Stimulated activated CD4-positive, alpha-beta T cell treated with anti-CD3 and anti-CD28 coated beads, Interleukin-4, amount 100 ng/mL, for 48 hours (primary cell): ENCODE results near the gene HDAC4.

Source experiments
- DNase-seq, 2 donors: peaks; one replicate each; pipeline ENCODE4 v3.0.0-alpha.2; 2020; ENCODE audit warnings: low read depth in 2 of 2

Gene HDAC4

DNA sequence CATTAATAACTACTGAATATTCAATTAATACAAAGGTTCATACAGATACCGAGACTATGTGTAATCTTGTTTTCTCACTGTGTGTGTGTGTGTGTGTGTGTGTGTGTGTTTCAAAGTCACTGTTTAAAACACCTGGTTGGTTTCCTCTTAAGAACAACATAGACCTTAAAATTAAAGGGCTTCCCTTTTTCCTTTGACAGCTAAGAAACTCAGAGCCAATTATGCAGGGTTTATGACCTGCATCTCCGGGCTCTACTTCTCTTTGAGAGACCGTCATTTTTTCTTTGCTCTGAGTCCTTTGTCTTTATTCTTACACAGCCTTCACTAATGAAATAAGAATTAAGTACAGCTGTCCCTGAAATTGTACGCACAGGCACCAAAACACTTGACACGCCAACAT, 145.6 kb downstream of the HDAC4 start:
- no peak for DNase-seq

DNA sequence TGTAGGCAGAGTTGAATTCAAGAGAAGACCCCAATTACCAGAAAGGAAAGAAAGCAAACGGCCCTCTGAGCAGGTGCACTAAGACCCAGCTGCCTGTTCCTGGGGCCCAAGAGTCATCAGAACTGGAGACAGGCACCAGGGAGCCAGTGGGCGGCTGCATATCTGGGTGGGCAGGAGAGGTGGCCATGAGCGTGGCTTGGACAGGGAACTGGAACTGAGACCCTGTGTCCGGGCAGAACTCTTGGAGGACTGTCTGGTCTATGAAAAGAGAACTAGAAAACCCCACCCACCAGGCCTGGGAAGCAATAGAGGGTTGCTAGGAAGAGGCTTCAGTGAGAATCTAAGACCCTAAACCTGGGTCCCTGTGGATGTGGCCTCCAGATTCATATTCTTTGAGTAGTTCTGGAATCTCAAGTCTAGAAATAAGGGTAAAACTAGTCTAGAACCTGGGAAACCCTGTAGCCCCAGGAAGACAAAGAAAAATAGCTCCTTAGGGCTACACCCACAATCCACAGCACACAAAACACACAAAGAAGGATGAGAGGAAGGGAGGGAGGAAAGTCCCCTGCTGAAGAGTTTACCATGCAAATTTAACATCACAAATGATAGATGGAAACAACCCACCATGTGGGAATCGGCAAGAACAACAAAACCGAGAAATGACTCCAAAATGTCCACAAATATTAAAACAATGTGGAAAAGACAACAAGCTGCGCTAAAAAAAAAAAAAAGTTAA, 147.0 kb downstream of the HDAC4 start:
- DNase-seq: no peak

DNA sequence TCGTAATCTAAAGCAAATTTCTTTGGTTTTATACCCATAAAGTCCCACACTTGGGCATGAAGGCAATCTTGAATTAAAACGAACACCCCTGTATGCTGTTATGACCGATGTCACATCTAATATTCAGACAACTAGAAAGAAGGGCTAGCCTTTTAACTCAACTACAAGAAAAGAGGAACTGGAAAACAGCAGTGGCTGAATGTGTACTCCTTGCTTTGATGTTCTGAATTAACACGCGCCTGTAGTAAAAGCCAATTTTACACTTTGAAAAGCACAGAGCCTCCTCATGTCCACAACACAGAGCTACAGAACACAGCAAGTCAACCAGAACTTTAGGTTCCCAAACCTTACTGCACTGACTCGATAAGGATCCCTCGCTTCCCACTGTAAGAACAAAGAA, 147.6 kb downstream of the HDAC4 start:
- DNase-seq: no peak

DNA sequence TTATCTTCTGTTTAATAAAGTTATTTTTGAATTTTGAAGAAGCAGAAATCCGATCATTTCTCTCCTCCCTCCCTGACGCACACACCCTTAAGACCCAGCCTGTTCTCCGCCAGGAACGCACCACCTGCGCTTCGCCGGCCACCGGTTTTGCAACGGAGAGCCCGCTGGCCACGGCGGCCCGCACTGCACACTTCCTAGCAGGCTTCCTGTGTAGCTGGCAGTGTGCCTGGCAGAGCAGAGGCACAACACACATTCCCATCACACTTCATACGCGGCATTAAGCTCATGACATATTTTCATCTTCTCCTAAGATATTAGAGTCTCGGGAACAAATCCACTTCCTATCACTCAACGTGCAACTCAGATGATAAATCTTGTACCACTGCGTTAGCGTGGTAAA, 148.0 kb downstream of the HDAC4 start:
- DNase-seq: no peak

DNA sequence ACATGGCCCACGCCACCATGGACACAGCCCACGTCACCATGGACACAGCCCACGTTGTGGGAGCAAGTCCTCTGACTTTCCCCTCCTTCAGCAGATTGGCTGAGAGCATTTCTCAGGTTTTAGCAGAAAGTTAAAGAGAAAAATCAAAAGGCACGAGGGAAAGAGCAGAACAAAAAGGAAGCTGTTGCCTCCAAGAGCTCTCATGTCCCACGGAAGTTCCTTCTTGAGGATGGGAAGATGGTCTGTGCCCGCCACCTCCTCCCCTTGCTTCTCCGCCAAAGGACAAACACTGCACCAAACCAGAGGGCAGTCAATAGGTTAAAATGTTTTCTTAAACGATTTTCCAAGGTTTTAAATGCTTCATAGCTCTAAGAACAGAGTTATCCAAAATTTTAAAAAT, 148.4 kb downstream of the HDAC4 start:
- DNase-seq: no peak

DNA sequence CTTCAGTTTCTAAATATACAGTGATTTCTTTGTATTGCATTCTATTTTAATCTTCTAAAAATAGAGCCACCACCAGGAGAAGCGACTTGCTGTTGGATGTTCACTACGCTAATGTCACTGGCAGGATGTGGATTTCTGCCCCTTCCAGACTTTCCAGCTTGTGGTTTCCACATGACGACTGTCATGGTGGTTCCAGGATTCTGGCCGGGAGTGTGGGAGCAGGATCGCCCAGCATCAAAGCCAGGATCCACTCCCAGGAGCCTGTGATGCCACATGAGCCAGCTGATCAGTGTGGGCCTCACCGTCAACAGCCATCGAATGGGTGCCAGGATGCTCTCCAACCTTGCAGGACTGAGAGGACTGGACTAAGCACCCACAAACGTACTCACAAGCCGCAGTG, 148.8 kb downstream of the HDAC4 start:
- DNase-seq: no peak

DNA sequence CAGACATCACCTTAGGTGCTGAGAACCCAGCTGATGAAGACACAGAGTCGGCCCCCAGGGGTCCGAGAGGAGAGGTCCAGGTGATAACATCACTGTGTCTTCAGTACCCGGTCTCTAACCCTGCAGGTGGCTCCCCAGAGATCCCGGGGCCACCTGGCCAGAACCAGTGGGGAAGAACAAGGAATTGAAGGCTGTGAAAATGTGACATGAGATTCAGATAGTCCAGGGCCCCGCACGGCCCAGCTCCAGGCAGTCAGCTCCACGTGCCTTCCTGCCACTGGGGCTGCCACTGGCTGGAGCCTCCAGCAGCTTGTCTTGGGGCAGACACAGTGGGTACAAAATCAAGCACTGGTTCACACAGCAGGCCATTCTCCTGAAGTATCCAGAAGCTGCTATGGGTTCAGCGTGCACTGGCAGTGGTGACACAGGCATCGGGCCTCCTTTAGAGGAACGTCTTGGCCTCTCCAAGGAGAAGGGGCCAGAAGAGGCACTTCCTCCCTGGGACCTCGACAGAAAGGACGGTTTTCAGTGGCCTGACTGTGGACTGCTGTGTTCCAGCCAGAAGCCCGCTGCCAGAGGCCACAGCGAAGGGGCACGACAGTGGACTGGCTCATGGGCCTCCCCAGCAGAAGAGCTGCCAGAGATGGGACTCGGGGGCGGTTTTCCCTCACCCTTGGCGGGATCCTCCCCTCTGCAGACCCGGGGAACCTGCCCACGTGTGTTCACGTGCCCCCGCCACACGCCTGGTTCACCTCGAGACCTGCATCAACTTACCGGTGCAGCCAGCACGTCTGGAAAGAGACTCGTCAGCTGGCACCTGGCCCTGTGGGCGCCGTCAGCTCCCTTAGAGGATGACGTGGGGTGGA, 150.4 kb downstream of the HDAC4 start:
- DNase-seq: no peak

DNA sequence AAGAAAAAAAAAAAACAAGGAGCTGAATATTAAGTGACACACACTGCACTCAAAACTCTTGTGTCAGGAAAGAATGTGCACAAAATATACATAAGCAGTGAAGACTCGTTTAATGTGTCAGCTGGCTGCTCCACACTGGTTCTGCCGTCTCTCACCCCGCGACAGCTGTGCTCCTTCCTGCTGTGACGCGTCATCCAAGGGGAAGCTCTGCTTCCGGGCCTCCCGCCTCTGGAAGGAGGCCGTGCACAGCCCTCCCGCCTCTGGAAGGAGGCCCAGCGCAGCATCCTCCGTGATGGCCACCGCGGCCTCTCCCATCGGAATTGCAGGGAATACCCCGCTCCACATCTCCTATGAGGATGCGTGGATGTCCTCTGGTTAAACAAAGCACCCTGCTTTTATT, 151.0 kb downstream of the HDAC4 start:
- no peak for DNase-seq

DNA sequence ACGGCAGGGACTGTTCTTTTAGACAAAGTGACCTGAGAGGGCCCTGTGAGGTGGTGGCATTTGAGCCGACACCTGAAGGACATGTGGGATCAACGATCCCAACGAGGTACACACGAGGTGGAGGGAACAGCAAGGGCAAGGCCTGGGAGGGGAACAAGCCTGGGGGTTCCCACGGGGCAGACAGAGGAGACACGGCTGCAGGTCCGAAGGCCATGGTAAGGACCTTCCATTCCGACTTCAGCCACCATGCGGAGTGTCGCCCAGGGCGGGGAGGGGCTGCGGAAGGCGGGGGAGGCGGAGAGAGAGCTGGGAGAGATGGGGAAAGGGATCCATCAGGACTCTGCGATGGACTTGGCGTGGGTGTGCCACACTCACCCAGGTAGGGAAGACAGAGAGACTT, 151.8 kb downstream of the HDAC4 start:
- no peak for DNase-seq

DNA sequence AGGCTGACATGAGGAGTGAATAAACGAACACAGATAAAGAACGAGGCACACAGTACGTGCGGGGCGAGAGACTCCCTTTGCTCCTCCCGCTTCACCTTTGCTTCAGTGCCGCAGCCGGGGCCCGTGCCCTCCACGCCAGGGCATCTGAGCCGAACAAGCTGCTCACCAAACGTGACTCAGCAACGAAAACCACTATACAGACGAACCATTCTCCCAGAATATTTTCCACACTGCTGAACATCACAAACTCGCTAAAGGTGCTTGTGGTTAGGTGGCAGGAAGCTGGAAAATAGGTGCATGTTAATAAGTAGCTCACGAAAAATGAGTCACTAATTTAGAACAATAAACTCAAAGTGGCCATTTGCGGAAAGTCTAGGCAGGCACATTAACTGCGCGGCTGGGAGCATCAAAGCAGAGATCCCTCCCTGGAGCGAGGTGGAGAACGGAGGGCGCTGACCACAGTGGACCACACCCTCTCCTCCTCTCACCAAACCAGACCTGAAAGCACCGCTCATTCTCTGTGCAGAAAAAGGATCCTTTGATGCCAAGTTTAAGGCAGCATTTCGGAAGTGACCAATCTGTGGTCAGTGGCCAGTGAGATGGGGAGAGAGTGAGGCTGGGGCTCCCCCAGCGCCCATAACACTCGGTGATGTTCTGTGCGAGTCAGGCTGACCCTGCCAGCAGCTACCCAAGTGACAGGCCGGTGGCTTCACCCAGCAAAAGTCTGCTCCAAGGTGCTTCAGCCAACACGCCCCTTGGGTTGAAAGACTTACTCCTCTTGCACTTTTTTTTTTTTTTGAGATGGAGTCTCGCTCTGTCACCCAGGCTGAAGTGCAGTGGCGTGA, 153.2 kb downstream of the HDAC4 start:
- DNase-seq: no peak

DNA sequence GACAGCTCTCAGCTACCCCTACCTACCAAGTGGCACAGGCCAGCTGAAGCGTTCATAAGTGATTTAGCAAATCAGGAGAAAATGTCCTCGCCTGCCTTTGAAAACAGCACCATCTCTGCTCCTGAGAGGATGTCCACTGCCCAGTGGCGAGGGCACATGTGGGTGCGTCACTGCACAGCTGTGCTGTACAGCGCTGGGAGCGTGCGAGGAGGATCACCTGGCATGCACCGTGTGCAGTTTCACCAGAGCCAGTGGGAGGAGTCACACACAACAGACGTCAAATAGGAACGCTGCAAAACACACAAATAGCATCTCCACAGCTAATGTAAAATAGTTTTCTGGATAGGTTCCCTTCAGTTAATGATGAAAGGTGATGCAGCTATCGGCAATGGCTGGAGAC, 154.1 kb downstream of the HDAC4 start:
- no peak for DNase-seq

DNA sequence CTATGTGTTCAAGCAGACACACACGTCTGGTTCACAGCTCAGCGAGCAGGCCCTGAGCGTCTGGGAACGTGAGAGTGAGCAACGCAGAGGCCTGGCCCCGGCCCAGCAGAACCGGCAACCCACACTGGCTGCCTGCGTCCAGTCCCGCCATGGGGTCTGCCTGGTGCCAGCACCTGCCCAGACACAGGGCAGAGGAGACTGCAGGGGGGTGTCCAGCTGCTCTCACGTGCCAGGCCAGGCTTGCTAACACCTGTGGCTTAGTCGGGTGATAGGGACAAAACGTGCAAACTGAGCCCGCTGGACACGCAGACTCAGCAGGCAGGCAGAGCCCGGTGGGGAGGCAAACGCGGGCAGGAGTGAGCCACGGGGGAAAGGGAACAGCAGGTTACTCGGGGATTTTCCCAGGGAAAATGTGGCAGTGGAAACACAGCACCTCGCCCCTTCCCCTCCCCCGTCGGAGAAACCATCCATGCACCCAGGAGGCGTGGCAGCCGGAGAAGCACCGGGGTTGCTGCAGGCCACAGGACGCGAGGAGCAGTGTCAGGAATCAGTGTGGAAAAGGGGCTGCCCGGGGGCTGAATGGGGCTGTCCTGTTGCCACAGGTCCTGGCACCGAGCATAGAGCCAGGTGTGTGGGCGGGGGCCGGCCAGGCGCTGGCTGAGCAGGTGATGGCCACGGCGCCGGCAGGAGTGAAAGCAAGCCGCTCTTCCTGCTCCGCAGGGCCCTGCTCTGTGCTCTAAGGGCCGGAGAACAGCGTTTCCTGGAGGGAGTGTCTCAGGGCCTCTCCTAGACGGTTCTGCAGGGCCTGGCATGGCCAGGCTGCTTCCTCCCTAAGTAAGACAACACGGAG, 154.7 kb downstream of the HDAC4 start:
- DNase-seq: no peak

DNA sequence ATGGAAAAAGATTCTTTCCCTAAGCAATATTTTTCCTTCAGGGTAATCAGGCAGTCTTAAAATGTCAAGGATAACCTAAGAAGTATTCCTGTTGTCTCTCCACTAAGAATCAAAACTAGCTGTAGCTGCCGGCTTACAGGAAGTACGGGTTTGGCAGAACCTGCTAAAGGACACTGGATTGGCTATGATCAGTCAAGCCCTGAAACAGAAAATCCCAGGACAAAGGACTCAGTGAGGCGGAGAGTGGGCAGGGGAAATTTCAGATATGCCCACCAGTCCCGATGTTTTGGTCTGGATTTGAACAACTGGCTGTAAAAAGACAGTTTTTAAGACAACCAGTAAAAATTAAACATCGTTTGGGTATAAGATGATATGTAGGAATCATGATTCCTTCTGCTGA, 155.7 kb downstream of the HDAC4 start:
- no peak for DNase-seq

DNA sequence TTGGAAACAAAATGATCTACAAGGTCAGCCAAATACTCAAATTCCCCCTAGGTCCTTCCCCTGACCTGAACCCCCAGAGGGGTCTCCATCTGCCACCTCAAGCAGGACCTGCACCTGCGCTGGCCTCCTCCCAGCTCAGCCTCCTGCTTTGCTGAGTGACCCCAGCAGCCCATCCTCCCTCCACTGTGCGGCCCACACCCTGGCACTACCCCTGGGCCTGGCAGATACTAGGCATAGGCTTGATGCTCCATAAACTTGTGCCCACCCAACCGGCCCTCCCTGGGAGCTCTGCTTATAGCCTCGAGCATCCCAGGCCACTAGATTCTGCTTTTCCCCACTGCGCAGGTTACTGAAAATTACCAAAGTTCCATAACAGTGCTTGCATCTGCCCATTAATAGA, 156.2 kb downstream of the HDAC4 start:
- no peak for DNase-seq

DNA sequence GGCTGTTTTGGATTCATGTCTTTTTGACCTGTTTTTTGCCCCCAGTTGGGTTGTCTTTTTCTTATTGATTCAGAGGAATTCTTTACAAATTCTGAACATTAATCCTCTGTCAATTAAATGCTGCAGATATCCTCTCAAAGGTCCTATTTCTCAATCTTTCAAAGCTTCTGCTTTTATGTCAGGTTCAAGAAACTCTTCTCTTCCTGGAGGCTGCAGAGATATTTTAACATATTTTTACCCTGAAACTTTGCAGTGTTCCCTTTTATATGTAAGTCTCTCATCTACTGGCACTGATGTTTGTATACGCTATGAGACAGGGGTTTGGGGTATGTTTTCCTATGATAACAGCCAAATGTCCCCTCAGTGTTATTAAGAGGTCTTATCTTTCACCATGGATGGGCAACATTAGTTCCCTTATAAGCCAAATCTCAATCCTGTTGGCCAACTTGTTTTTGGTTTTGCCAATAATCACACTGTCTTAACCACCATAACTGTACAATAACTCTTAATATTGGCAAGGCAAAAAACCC, 159.3 kb downstream of the HDAC4 start:
- no peak for DNase-seq

DNA sequence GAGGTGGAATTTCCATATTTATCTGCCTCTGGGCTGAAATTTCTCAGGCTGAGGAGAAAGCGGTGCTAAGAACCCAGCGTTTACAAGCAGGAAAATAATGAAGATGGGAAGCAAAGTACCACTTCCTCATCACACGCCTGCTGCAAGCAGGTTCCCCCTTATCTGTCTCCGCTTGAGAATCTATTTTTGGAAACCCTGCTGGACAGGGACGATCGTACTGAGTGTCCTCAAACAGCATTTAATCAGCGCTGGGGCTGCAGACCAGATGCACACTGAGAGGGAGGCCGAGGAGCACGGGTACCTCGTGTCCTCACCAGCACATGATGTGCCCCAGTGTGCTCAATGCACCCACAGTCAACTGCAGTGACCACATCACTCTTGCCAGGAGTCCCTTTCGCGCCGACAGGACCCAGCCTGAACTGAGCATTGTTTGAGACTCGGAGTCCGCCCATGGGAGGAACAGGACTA, 160.4 kb downstream of the HDAC4 start:
- no peak for DNase-seq

DNA sequence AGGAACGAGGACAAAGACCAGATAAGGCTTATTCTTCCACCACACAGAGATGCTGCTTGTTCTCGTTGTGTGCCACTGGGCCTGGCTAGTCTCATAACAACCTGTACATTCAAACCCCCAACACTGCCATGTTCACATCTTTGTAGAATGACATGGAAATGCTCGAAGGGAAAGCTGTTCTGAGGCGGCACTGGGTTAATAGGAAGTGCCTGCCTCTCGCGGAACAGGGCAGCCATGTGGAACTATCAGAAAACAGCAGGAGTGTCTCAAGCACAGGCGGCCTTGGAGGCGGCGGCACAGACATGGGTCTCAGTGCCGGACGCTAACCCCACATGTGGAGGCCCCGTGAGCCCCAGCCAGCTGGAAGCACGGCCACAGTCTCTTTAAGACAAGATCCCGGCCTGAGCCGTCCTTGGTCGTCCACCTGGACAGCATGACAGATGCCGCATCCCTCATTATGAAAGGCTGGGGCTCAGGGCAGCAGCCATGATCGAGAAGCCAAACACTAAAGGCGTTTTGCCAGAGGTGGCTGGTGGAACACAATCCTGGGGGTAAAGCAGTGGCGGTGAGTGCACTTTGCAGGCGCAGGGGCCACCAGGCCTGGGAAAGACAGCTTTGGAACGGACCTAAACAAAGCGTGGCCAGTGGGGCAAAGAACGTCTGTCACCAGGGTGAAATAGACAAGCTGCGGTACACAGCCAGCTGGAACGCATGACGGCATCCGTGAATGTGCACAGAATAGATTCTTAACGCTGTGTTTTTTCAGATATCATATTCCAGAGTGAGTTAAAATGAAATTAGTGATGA, 161.0 kb downstream of the HDAC4 start:
- DNase-seq: no peak

DNA sequence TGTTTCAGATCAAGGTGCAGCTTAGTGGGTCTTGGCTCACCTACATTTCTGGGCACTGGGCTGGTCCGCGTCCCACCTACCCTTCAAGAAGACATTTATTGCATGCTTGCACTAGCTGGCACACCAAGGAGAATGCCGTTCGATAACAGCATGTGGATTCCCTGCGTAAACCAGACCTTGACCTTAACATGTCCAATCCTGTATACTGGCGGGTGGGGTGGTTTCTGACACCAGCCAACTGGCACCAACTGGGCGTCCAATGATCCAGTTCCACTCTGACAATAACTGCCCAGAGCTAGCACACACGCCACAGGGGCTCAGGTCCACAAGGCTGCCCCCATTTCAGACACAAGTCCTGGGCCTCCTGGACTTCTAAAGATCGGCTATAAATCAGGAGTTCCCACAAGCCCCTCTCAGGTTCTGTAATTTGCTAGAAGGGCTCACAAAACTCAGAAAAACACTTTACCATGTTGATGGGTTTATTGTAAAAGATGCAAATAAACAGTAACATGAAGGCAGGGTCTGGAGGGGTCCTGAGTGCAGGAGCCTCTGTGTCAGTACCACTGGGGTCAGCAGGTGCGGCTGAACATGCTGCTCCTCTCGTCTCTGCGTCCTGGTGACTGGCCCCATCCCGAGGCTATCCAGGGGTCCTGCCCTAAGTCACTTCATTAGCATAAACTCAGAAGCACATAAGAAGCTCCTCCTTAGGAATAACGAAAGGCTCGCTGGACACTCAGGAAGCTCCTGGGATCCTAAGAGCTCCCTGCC, 161.8 kb downstream of the HDAC4 start:
- no peak for DNase-seq

DNA sequence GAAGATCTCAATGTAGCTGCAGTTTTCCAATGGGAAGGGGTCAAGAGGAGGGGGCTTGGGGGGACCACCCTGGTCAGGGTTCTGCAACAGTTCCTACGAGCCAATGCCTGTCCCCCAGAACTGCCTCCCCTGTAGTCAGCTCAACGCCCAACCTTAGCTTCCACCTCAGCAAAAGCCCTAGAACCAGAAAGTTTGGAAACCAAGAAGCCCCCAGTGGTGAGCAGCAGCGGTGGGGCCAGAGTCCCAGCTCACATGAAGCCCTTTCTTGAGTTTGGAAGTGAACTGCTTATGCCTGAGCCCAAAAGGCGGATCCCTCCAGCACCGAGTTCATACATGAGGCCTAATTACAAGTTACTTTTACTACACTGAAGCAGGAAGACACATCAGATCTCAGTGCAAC, 162.4 kb downstream of the HDAC4 start:
- DNase-seq: no peak
